Lung (tissue), 12 donors: Measurements from ENCODE around the gene PCGF2. TPM values are rescaled to one million over a fixed set of nuclear protein-coding genes. Genes with fewer than 3 reads are reported as not detected.

Experiments used
- ATAC-seq: fragments of 200-7000 bp; cut with Tn5 transposase; one replicate; pipeline ENCODE4 v1.9.1; 2020; ENCODE audit warnings: moderate number of reproducible peaks; ENCODE audit not compliant: insufficient read depth, low FRiP score
- DNase-seq, 3 donors: peaks; one replicate each; pipeline ENCODE4 v3.0.0-alpha.2; 2013 to 2017
- H3K27ac ChIP-seq, 2 donors: one replicate each; pipeline ENCODE4 v1.5.1; 2013; ENCODE audit warnings: mild to moderate bottlenecking in 2 of 2, moderate library complexity in 2 of 2, control low read depth in 1 of 2, inconsistent platforms in 1 of 2, low read depth in 1 of 2, low read length in 1 of 2
- H3K27me3 ChIP-seq, 3 donors: one replicate each; pipeline ENCODE4 v1.5.1; 2013; ENCODE audit warnings: low read length in 2 of 3; ENCODE audit not compliant: control insufficient read depth in 3 of 3, insufficient read depth in 3 of 3
- H3K36me3 ChIP-seq, 4 donors: one replicate each; pipeline ENCODE4 v1.5.1; 2013; ENCODE audit warnings: low read length in 4 of 4, mild to moderate bottlenecking in 1 of 4, moderate library complexity in 1 of 4; ENCODE audit not compliant: control insufficient read depth in 4 of 4, insufficient read depth in 4 of 4
- H3K4me1 ChIP-seq, 5 donors: one replicate each; pipeline ENCODE4 v1.5.1; 2013; ENCODE audit warnings: low read length in 5 of 5, mild to moderate bottlenecking in 2 of 5, moderate library complexity in 1 of 5; ENCODE audit not compliant: control insufficient read depth in 5 of 5, insufficient read depth in 5 of 5
- H3K4me3 ChIP-seq: one replicate; pipeline ENCODE4 v1.5.1; 2013; ENCODE audit warnings: mild to moderate bottlenecking, control low read depth, moderate library complexity
- H3K9ac ChIP-seq, 2 donors: one replicate each; pipeline ENCODE4 v1.5.1; 2013; ENCODE audit warnings: low read length in 2 of 2, control low read depth in 1 of 2; ENCODE audit not compliant: insufficient read depth in 1 of 2
- H3K9me3 ChIP-seq, 4 donors: one replicate each; pipeline ENCODE4 v1.5.1; 2013; ENCODE audit warnings: low read length in 3 of 4, mild to moderate bottlenecking in 1 of 4, moderate library complexity in 1 of 4; ENCODE audit not compliant: control insufficient read depth in 4 of 4, insufficient read depth in 3 of 4
- CTCF ChIP-seq: IDR thresholded peaks from 2 replicates; pipeline ENCODE4 v1.5.1; 2012; ENCODE audit warnings: mild to moderate bottlenecking; ENCODE audit errors: control extremely low read depth, extremely low read depth
- WGBS, 2 donors: extraction: QIAGEN DNeasy Blood & Tissue Kit; methylation state at CpG; one replicate each; pipeline ENCODE4 v1.1.7; 2013; 5-methylcytosine and 5-hydroxymethylcytosine counted together
- polyA plus RNA-seq, 2 donors: library from polyadenylated mRNA; stranded (reverse); fragments of 200-250 nt; gene quantifications; one replicate each; pipeline ENCODE4 v1.2.1, GENCODE V29; 2013
- total RNA-seq, 2 donors: library from RNA; depleted of rRNA in 1 of 2; stranded (reverse); fragments of >200 nt in 1 of 2; gene quantifications; one replicate each; pipeline ENCODE4 v1.2.1, GENCODE V29; 2014 to 2021
- donor health status: control.
- donor health status: control.
- donor health status: Bipolar disorder and iron deficiency.
- donor health status: healthy.
- donor health status: DM: yes; HTN: yes; CAD: no.

PCGF2 gene
- total and polyA plus RNA-seq, 4 donors: 17.1 to 61.4 (median 36.2) TPM

- WGBS, 2 donors: 51 to 81% methylated on average over 6 of the region's 6 CpGs
- H3K27ac ChIP-seq: no peak overlapping the region
These were observed 20.3 kb upstream of the PCGF2 start for GRCh38 chr17:38768417-38768816.

GRCh38 chr17:38766341-38766740, 18.2 kb upstream of the PCGF2 start:
- Histone ChIP-seq H3K27me3 (no peaks in the 10 kb centered on the region), H3K36me3 (peaks cover 23 to 71% (median 32%) of the 10 kb centered on the region in 4 donors), H3K9ac (no peak overlapping the region), H3K27ac (no peak overlapping the region), H3K9me3 (no peaks in the 10 kb centered on the region), H3K4me3 (no peak overlapping the region), H3K4me1 (no peaks in the 10 kb centered on the region)
- TF ChIP-seq CTCF: no peak
- ATAC-seq (no peak), DNase-seq (no peak)
- 92 to 96% methylated on average over 5 of the region's 5 CpGs for WGBS, 2 donors

More at GRCh38 chr17:38768417-38768816, 20.3 kb upstream of the PCGF2 start:
- Histone ChIP-seq H3K9ac (no peak overlapping the region), H3K9me3 (no peaks in the 10 kb centered on the region), H3K36me3 (peaks cover 28 to 63% (median 42%) of the 10 kb centered on the region in 4 donors), H3K4me1 (no peaks in the 10 kb centered on the region), H3K27me3 (no peaks in the 10 kb centered on the region), H3K4me3 (no peak overlapping the region)
- TF ChIP-seq CTCF: no peak
- DNase-seq: no peak
- ATAC-seq: peak; percentile 7

GRCh38 chr17:38762231-38762630, 14.1 kb upstream of the PCGF2 start:
- Histone ChIP-seq H3K27me3 (no peaks in the 10 kb centered on the region), H3K27ac (no peak overlapping the region), H3K36me3 (peaks cover 18 to 52% (median 30%) of the 10 kb centered on the region in 4 donors), H3K4me1 (no peaks in the 10 kb centered on the region), H3K9ac (no peak overlapping the region), H3K4me3 (no peak overlapping the region), H3K9me3 (no peaks in the 10 kb centered on the region)
- DNase-seq (no peak), ATAC-seq (no peak)
- TF ChIP-seq CTCF: no peak
- 87 to 95% methylated on average over 3 of the region's 3 CpGs for WGBS, 2 donors

GRCh38 chr17:38761612-38762011, 13.5 kb upstream of the PCGF2 start:
- no peak for DNase-seq

More at GRCh38 chr17:38761612-38762011, 13.5 kb upstream of the PCGF2 start:
- no peaks in the 10 kb centered on the region for H3K27me3 ChIP-seq
- H3K9me3 ChIP-seq: no peaks in the 10 kb centered on the region
- ATAC-seq: no peak
- peaks cover 18 to 50% (median 26%) of the 10 kb centered on the region in 4 donors for H3K36me3 ChIP-seq
- whole genome bisulfite sequencing, 2 donors: 83 to 86% methylated on average over 4 of the region's 4 CpGs
- TF ChIP-seq CTCF: no peak
- no peaks in the 10 kb centered on the region for H3K4me1 ChIP-seq
- H3K9ac ChIP-seq: no peak overlapping the region
- no peak overlapping the region for H3K4me3 ChIP-seq
- H3K27ac ChIP-seq: no peak overlapping the region
